ENCODE results near the gene EGF. TPM values are rescaled to one million over a fixed set of nuclear protein-coding genes. Genes with fewer than 3 reads are reported as not detected.
A peak's percentile ranks its signal among the peaks of the same experiment; 100 is the strongest.

The EGF gene
- total RNA-seq, 1 donor from 2014 or later: 15.0 TPM

DNA sequence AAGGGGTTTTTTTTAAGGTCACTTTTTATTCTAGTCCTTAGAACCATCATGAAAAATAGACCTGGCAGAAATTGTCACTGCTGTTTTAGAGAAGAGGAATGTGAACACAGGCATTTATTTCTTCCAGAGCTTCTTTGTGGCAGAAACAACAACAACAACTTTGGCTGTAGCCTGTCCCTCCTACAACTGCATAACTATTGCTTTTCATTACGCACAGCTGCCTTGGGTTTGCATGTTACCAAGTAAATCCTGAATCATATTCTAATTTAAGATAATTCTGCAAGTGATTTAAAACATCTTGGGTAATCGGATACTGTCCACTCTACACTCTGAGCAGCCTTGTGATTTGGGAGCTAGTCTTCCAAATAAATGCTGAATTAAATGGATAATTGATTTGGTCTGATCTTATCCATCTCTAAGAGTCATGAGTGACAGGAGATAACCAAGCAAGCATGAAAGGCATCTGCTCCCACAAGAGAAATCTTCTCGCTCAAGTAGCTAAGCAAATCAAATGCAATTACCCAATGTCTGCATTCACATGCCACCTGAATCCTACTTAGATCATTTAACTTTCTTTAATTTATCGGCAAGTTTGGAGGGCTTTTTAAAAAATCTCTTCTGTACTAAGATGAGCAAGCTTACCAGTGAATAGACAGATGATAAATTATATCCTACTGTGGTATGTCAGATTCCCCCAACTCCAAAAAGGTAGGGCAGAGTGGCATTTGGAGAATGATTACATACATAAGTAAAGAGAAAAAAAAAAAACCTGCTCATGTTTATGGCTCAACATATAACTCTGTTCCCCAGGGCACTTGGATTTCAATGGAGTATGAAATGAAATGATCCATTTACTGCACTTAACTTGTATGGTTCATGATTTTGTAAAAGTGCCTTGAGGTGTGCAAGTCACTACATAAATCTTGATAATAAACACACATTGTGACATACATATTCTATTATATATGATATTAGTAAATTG lies 73.6 kb downstream of the EGF start:
- Mint-ChIP-seq H3K4me1 (ENCODE audit: unreplicated experiment) (no peaks in the 10 kb centered on the region), H3K4me3 (ENCODE audit: unreplicated experiment) (no peak overlapping the region), H3K36me3 (ENCODE audit: low read depth, unreplicated experiment) (no peaks in the 10 kb centered on the region), H3K9me3 (ENCODE audit: unreplicated experiment) (no peaks in the 10 kb centered on the region), H3K27me3 (ENCODE audit: unreplicated experiment) (no peaks in the 10 kb centered on the region), H3K27ac (ENCODE audit: unreplicated experiment) (no peak overlapping the region)
- no peak for DNase-seq (ENCODE audit: low spot score)
- TF ChIP-seq, protein P1, sequence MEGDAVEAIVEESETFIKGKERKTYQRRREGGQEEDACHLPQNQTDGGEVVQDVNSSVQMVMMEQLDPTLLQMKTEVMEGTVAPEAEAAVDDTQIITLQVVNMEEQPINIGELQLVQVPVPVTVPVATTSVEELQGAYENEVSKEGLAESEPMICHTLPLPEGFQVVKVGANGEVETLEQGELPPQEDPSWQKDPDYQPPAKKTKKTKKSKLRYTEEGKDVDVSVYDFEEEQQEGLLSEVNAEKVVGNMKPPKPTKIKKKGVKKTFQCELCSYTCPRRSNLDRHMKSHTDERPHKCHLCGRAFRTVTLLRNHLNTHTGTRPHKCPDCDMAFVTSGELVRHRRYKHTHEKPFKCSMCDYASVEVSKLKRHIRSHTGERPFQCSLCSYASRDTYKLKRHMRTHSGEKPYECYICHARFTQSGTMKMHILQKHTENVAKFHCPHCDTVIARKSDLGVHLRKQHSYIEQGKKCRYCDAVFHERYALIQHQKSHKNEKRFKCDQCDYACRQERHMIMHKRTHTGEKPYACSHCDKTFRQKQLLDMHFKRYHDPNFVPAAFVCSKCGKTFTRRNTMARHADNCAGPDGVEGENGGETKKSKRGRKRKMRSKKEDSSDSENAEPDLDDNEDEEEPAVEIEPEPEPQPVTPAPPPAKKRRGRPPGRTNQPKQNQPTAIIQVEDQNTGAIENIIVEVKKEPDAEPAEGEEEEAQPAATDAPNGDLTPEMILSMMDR (IDR thresholded peaks at IDR 0.05; ENCODE audit: unreplicated experiment): no peak

DNA sequence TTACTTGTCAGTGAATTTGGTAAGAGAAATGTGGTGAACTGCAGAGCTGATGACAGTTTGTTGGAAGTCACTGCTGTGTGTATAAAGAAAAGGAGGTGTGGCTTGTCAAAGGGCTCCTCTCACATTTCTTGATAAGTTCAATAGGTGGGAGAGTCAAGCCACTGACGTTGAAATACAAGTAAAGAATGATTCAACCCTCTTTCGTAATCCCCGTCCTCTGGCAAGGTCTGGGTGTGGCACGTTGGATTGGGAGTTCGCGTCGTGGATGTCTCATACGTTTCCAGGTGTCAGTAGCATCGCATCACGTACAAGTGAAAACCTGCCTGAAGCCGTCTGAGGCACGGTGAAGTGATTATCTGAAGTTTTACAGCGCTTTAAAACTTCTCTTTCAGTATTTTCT lies 76.4 kb downstream of the EGF start:
- Mint-ChIP-seq H3K4me3 (ENCODE audit: unreplicated experiment) (no peak overlapping the region), H3K36me3 (ENCODE audit: low read depth, unreplicated experiment) (no peaks in the 10 kb centered on the region), H3K27me3 (ENCODE audit: unreplicated experiment) (no peaks in the 10 kb centered on the region), H3K27ac (ENCODE audit: unreplicated experiment) (no peak overlapping the region), H3K4me1 (ENCODE audit: unreplicated experiment) (no peaks in the 10 kb centered on the region), H3K9me3 (ENCODE audit: unreplicated experiment) (no peaks in the 10 kb centered on the region)
- TF ChIP-seq, protein P1 (IDR thresholded peaks at IDR 0.05; ENCODE audit: unreplicated experiment): no peak
- DNase-seq (ENCODE audit: low spot score): no peak

DNA sequence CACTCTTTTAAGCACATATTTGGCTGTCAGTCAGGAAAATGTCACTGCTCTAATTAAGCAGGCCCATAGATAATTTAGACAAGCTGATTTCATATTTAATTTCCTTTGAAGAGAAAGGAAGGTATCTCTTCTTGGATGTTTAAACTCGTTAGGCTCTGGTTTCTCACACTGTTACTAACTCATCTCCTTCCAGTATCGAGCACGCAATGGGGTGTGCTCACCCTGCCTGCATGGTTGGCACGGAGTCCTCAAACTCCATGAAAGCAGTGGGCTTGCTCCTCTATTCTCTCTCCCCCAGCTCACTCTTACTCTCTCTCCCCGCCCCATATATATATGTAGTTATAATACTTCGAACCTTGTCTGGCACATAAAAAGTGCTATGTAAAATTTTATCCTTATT lies 76.9 kb downstream of the EGF start:
- Mint-ChIP-seq H3K4me3 (ENCODE audit: unreplicated experiment) (no peak overlapping the region), H3K4me1 (ENCODE audit: unreplicated experiment) (no peaks in the 10 kb centered on the region), H3K9me3 (ENCODE audit: unreplicated experiment) (no peaks in the 10 kb centered on the region), H3K27ac (ENCODE audit: unreplicated experiment) (no peak overlapping the region), H3K36me3 (ENCODE audit: low read depth, unreplicated experiment) (no peaks in the 10 kb centered on the region), H3K27me3 (ENCODE audit: unreplicated experiment) (no peaks in the 10 kb centered on the region)
- TF ChIP-seq, protein P1 (IDR thresholded peaks at IDR 0.05; ENCODE audit: unreplicated experiment): no peak
- no peak for DNase-seq (ENCODE audit: low spot score)

DNA sequence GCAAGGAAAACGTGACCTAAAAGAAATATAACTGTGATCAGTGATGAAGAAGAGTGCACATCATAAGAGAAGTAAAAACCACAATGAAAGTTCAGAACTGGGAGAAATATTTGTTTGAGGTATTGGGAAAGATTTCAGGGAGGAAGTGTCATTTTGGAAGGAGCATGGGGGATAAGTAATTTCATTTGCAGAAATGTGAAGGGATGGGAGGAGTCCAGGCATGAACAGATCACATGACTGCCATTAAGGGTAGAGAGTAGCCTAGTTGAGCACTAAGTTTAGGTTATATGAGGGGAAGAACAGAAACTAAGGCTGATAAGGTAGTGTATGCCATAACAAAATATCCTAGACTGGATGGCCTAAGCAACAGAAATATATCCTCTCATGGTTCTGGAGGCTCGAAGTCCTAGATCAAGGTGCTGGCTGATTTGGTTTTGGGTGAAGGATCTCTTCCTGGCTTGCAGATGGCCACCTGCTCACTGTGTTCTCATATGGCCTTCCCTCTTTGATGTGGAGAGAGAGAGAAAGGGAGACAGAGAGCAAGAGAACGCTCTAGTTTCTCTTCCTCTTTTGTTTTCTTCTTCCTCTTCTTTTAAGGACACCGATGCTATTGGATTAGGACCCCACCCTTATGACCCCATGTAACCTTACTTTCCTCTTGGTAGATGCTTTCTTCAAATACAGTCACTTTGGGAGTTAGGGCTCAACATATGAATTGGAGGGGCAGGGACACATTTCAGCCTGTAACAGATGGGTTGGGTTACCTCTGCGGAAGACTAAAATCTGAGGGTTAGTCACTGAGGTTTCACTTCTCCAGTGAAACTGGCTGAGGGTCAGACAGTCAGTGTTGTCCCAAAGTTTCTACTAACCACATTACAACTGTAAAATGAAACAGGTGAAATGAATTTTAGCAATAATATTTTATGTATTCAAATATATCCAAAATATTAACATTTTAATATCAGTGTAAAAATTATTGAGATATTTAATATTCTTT lies 77.9 kb downstream of the EGF start:
- Mint-ChIP-seq H3K9me3 (ENCODE audit: unreplicated experiment) (no peaks in the 10 kb centered on the region), H3K27ac (ENCODE audit: unreplicated experiment) (no peak overlapping the region), H3K27me3 (ENCODE audit: unreplicated experiment) (no peaks in the 10 kb centered on the region), H3K4me3 (ENCODE audit: unreplicated experiment) (peak overlapping the region; percentile 1), H3K36me3 (ENCODE audit: low read depth, unreplicated experiment) (no peaks in the 10 kb centered on the region), H3K4me1 (ENCODE audit: unreplicated experiment) (no peaks in the 10 kb centered on the region)
- TF ChIP-seq, protein P1 (IDR thresholded peaks at IDR 0.05; ENCODE audit: unreplicated experiment): no peak
- no peak for DNase-seq (ENCODE audit: low spot score)

Data from endothelial cell (in vitro differentiated cells).